ENCODE data around the gene AOPEP. TPM values are rescaled to one million over a fixed set of nuclear protein-coding genes. Genes with fewer than 3 reads are reported as not detected.
"Not testable (repeated sequence)": the region's sequence is repeated elsewhere in the genome, so short reads cannot be mapped to it uniquely, and the experiment has no call there.

Gene AOPEP
- total and polyA plus RNA-seq, 3 donors from 2014 or later, result 31.4 to 95.0 (median 80.4) TPM

GRCh38 chr9:94952565-94953373 lies 226.3 kb downstream of the AOPEP start:
- H3K27me3 ChIP-seq, result no peaks in the 10 kb centered on the region
- 47 to 51% methylated on average over 7 to 8 of the region's 8 CpGs for WGBS, 2 donors
- H3K4me1 ChIP-seq, result peaks cover 40% of the 10 kb centered on the region
- intact Hi-C loops (cut with DNase I; ENCODE audit: low total_unique reads), result no loop called here
- peak overlapping the region; percentile 47 to 69 for H3K27ac ChIP-seq
- H3K36me3 ChIP-seq (ENCODE audit: low read depth, missing control alignments), result no peaks in the 10 kb centered on the region
- no peaks in the 10 kb centered on the region for H3K9me3 ChIP-seq
- TF ChIP-seq CTCF (IDR thresholded peaks at IDR 0.05) (no peak), POLR2A (IDR thresholded peaks at IDR 0.05) (no peak)
- peak; percentile 72 for DNase-seq
- no peak overlapping the region for H3K4me3 ChIP-seq

DNA sequence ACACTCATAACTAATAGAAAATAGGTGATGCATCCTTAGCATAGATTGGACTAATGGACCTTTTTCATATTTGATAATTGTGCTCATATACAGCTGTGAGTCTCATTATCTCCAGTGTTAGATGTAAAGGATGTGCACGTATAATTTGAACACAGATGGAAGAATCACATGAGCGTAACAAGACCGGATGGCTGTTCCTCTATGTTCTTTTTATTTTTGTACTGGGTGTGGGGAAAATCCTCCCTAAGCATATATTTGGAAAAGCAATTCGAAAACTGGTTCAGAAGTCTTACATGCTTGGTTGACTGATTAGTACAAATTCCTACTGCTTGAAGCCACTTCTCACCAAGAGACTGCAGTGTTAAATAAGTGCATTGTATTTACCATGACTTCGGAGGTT lies 230.2 kb downstream of the AOPEP start:
- no peaks in the 10 kb centered on the region for H3K27me3 ChIP-seq
- WGBS, 2 donors, result 92 to 94% methylated on average over 5 of the region's 5 CpGs
- intact Hi-C loops (cut with DNase I; ENCODE audit: low total_unique reads), result no loop called here
- peaks cover 13% of the 10 kb centered on the region for H3K4me1 ChIP-seq
- H3K9me3 ChIP-seq, result no peaks in the 10 kb centered on the region
- DNase-seq, result no peak
- H3K4me3 ChIP-seq, result no peak overlapping the region
- H3K27ac ChIP-seq, result no peak overlapping the region
- no peaks in the 10 kb centered on the region for H3K36me3 ChIP-seq (ENCODE audit: low read depth, missing control alignments)
- TF ChIP-seq POLR2A (IDR thresholded peaks at IDR 0.05), result no peak
- TF ChIP-seq CTCF (IDR thresholded peaks at IDR 0.05), result no peak

DNA sequence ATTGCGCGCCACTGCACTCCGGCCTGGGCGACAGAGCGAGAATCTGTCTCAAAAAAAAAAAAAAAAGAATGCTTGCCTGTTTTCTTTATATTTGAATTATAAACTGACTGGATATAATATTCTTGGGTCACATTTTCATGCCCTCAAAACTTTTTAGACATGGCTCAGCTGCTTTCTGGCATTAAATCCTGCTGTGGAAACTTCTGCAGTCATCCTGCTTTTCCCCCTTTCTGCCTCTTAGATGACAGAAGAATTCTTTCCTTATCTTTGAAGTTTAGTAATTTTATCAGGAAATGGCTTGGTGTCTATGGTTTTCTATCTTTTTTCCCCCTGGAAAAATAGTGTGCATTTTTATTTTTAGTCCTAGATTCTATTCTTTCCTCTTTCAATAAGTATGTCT lies 234.5 kb downstream of the AOPEP start:
- intact Hi-C loops (cut with DNase I; ENCODE audit: low total_unique reads), result no loop called here
- Histone ChIP-seq H3K9me3 (no peaks in the 10 kb centered on the region), H3K36me3 (ENCODE audit: low read depth, missing control alignments) (no peaks in the 10 kb centered on the region), H3K4me3 (no peak overlapping the region), H3K4me1 (no peaks in the 10 kb centered on the region), H3K27ac (no peak overlapping the region), H3K27me3 (no peaks in the 10 kb centered on the region)
- DNase-seq, result no peak
- TF ChIP-seq POLR2A (IDR thresholded peaks at IDR 0.05) (no peak), CTCF (IDR thresholded peaks at IDR 0.05) (no peak)
- WGBS, 2 donors, result 41 to 79% methylated on average over 5 of the region's 5 CpGs

DNA sequence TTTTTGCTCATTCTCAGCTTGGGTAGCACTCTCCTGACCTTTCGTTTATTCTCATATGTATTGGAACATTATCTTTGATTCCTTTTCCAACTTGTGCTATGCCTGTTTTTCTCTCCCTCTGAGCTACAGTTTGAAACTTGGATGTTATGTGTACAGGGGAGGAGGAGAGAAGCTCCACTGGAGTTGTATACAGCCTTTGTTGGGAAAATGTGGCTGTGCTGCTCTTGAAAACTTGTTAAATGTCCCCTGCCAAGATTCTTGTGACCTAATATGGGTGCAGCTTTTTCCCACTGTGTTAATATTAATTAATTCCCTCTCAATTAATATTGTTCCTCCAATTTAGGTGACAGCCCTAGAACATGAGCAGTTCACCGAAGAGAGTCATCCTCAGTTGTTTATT lies 235.4 kb downstream of the AOPEP start:
- TF ChIP-seq POLR2A (IDR thresholded peaks at IDR 0.05) (no peak), CTCF (IDR thresholded peaks at IDR 0.05) (no peak)
- Histone ChIP-seq H3K27ac (no peak overlapping the region), H3K4me3 (no peak overlapping the region), H3K4me1 (no peaks in the 10 kb centered on the region), H3K27me3 (no peaks in the 10 kb centered on the region), H3K36me3 (ENCODE audit: low read depth, missing control alignments) (no peaks in the 10 kb centered on the region), H3K9me3 (no peaks in the 10 kb centered on the region)
- 85 to 97% methylated on average over 2 of the region's 2 CpGs for WGBS, 2 donors
- DNase-seq, result no peak
- intact Hi-C loops (cut with DNase I; ENCODE audit: low total_unique reads), result no loop called here

GRCh38 chr9:94965631-94966030 lies 239.1 kb downstream of the AOPEP start:
- intact Hi-C loops (cut with DNase I; ENCODE audit: low total_unique reads), result not testable (repeated sequence)
- 94 to 100% methylated on average over 2 to 5 of the region's 5 CpGs for WGBS, 2 donors

GRCh38 chr9:94966046-94966445 lies 239.5 kb downstream of the AOPEP start:
- H3K4me1 ChIP-seq; DNase-seq; H3K9me3 ChIP-seq; H3K36me3 ChIP-seq (ENCODE audit: low read depth, missing control alignments); H3K27me3 ChIP-seq; intact Hi-C loops (cut with DNase I; ENCODE audit: low total_unique reads); H3K4me3 ChIP-seq; H3K27ac ChIP-seq: not testable (repeated sequence)
- WGBS, 2 donors, result 95 to 100% methylated on average over 2 to 3 of the region's 3 CpGs

More at GRCh38 chr9:94965631-94966030, 239.1 kb downstream of the AOPEP start:
- H3K36me3 ChIP-seq (ENCODE audit: low read depth, missing control alignments); H3K27ac ChIP-seq; H3K4me3 ChIP-seq; DNase-seq; H3K27me3 ChIP-seq; H3K9me3 ChIP-seq; H3K4me1 ChIP-seq: not testable (repeated sequence)

All from testis (tissue), 3 donors.